HL-60 (cell line): ENCODE data around the gene DLX4.

Experiments used
- CTCF ChIP-seq: IDR thresholded peaks from one replicate; pipeline ENCODE4 v1.5.1; 2011; ENCODE audit warnings: low read length, control low read depth, inconsistent platforms; ENCODE audit not compliant: insufficient read depth
- REST ChIP-seq: IDR thresholded peaks from 2 replicates; pipeline ENCODE4 v1.6.1; 2012; ENCODE audit warnings: low read depth; ENCODE audit not compliant: insufficient replicate concordance

- TF ChIP-seq CTCF (no peak), REST (no peak)
These were observed 9.5 kb downstream of the DLX4 start for GRCh38 chr17:49978501-49978900.
